Endothelial cell of umbilical vein (primary cell): Measurements from ENCODE around the gene NBEA.

ENCODE experiments used
- CTCF ChIP-seq, 2 donors: IDR thresholded peaks; 1 replicate in 1 of 2; 2 replicates in 1 of 2; pipeline ENCODE4 v1.5.1; 2011; ENCODE audit warnings: low read length in 2 of 2, mild to moderate bottlenecking in 2 of 2, moderate library complexity in 2 of 2, control low read depth in 1 of 2, inconsistent platforms in 1 of 2, low read depth in 1 of 2; ENCODE audit not compliant: insufficient read depth in 1 of 2; ENCODE audit errors: extremely low read depth in 1 of 2
- EZH2 ChIP-seq: IDR thresholded peaks from 2 replicates; pipeline ENCODE4 v1.6.1; 2012; ENCODE audit warnings: borderline replicate concordance, low read depth, mild to moderate bottlenecking, moderate library complexity, low read length, inconsistent platforms; ENCODE audit not compliant: severe bottlenecking
- FOS ChIP-seq: IDR thresholded peaks from 2 replicates; pipeline ENCODE4 v1.6.1; 2011; ENCODE audit warnings: mild to moderate bottlenecking, low read length, moderate library complexity, borderline replicate concordance; ENCODE audit not compliant: insufficient read depth
- JUN ChIP-seq: IDR thresholded peaks from 2 replicates; pipeline ENCODE4 v1.6.1; 2011; ENCODE audit warnings: borderline replicate concordance, low read depth; ENCODE audit not compliant: insufficient read length, insufficient read depth
- POLR2A ChIP-seq: IDR thresholded peaks from 2 replicates; pipeline ENCODE4 v1.6.1; 2012; ENCODE audit warnings: low read depth, mild to moderate bottlenecking, control low read depth, low read length
- POLR2AphosphoS5 ChIP-seq: IDR thresholded peaks from 2 replicates; pipeline ENCODE4 v1.6.1; 2012; ENCODE audit warnings: low read depth, mild to moderate bottlenecking, control low read depth, low read length, moderate library complexity; ENCODE audit not compliant: insufficient read depth
- TF ChIP-seq, protein P1 (sequence below): IDR thresholded peaks from 2 replicates; pipeline ENCODE4 v1.6.1; 2011; ENCODE audit not compliant: insufficient read depth, insufficient read length

GRCh38 chr13:35449821-35450220, 507.8 kb downstream of the NBEA start:
- TF ChIP-seq POLR2A (no peak), EZH2 (no peak), CTCF (IDR thresholded peaks at IDR 0.05; ENCODE audit: extremely low read depth in 1 of 2, insufficient read depth in 1 of 2, low read depth in 1 of 2, low read length in 2 of 2) (no peak), POLR2AphosphoS5 (no peak), JUN (no peak), FOS (no peak)
- TF ChIP-seq, protein P1, sequence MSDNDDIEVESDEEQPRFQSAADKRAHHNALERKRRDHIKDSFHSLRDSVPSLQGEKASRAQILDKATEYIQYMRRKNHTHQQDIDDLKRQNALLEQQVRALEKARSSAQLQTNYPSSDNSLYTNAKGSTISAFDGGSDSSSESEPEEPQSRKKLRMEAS: no peak
